Activated naive CD4-positive, alpha-beta T cell treated with anti-CD3 and anti-CD28 coated beads, Interleukin-2, amount 50 U/mL, for 24 hours (primary cell): ENCODE measurements around the gene MAGOH.
A peak's percentile ranks its signal among the peaks of the same experiment; 100 is the strongest.
"Not testable (repeated sequence)": the region's sequence is repeated elsewhere in the genome, so short reads cannot be mapped to it uniquely, and the experiment has no call there.

Source experiments
- H3K27ac Mint-ChIP-seq: one replicate; pipeline ENCODE4 v1.8.0; 2021; ENCODE audit warnings: mild to moderate bottlenecking, mixed read lengths
- H3K27me3 Mint-ChIP-seq: one replicate; pipeline ENCODE4 v1.8.0; 2021; ENCODE audit warnings: mixed read lengths
- H3K36me3 Mint-ChIP-seq: one replicate; pipeline ENCODE4 v1.8.0; 2021; ENCODE audit warnings: mixed read lengths
- H3K4me1 Mint-ChIP-seq: one replicate; pipeline ENCODE4 v1.8.0; 2021; ENCODE audit warnings: mixed read lengths
- H3K4me3 Mint-ChIP-seq: one replicate; pipeline ENCODE4 v1.8.0; 2021; ENCODE audit warnings: mild to moderate bottlenecking, mixed read lengths
- H3K9me3 Mint-ChIP-seq: one replicate; pipeline ENCODE4 v1.8.0; 2021; ENCODE audit warnings: mixed read lengths

The MAGOH gene

DNA sequence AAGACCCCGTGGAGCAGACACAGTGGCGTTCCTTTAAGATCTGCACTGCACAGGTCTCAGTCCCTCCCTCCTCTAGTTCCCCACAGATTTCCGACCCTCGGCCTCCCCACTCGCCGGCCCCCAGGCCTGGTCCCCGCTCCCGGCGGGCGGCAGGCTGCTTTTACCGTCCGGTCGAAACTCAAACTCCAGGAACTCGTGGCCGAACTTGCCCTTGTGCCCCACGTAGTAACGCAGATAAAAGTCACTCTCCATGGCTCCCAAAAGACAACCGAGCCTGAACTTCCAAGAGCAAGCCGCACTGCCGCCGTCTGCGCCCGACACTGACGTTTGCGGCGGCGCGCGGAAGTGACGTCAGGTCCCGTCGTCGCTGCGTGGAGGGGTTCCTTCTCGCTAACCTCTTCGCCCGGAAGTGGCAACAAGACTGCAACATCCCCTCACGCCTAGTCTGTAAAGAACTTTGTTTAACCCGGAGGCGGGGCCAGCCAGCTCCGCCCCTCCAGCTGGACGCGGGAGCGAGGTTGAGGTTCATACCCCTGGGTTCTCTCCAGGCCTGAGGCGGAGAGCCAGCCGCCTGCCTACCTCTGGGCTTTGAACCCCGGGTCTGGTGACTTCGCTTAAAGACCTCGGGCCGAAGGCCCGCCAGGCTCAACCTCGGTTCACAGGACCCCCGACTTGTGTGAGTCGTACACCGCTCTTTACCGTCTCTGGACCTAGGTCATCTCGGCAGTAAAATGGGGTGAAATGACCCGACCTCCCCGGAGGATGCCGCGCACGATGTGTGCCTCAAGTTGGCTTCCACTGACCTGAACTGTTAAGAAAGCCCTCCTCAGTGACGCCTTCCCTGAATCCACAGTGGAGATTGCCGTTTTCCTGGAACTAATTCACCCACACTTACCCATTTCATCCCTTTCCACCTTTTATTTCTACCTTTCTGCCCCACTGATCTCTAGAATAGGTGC is at the start of gene MAGOH:
Gene MAGOH, minus strand, starts transcription at position 322 of the 959 bp plus-strand sequence. Its CDS starts 70 bp downstream, at position 252.
- Mint-ChIP-seq H3K9me3 (no peaks in the 10 kb centered on the region), H3K36me3 (peaks cover 3% of the 10 kb centered on the region), H3K27me3 (no peaks in the 10 kb centered on the region)

GRCh38 chr1:53286955-53287354 is 48.6 kb upstream of the MAGOH start:
- H3K9me3 Mint-ChIP-seq, result no peaks in the 10 kb centered on the region
- H3K27me3 Mint-ChIP-seq, result no peaks in the 10 kb centered on the region
- H3K36me3 Mint-ChIP-seq, result no peaks in the 10 kb centered on the region
- no peak overlapping the region for H3K4me3 Mint-ChIP-seq
- no peaks in the 10 kb centered on the region for H3K4me1 Mint-ChIP-seq
- no peak overlapping the region for H3K27ac Mint-ChIP-seq

More for the DNA sequence above, at the start of gene MAGOH:
- H3K4me1 Mint-ChIP-seq, result peaks cover 32% of the 10 kb centered on the region
- peak within 1 kb of the TSS; percentile 94 for H3K27ac Mint-ChIP-seq
- H3K4me3 Mint-ChIP-seq, result peak within 1 kb of the TSS; percentile 94

DNA sequence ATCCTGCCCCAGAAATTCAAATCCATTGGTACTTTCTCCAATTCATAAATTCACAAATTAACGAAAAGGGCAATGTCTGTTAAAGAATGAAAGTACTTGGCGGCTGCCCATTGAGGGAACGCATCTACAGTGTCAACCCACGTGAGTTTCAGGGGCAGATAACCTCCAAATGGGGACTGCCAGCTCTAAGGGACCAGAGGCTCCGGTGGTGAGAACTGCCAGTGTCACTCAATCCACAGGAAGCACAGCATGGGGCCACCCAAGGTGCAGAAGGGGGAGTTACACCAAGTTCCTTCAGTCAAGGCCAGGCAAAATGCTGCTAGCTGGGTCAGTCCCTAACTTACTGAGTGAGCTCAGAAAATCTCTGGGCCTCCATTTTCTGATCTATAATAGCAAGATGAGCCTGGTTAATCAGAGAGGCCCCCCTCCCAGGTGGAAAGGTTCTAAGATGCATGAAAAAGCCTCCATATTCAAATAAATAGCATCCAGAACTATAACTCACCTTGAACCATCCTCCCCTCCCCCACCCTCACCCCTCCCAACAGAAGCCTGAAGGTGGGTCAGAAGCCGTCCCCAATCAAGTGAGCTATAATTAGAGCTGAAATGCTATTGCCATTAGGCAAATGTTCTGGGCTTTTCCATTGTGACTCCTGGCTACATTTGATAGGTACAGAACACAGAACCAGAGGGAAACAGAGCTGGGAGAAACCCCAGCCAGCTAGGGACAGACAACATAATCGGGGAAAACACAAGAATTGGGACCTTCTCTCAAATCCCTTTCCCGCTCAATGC is 47.8 kb upstream of the MAGOH start:
- Mint-ChIP-seq H3K27me3 (no peaks in the 10 kb centered on the region), H3K9me3 (no peaks in the 10 kb centered on the region), H3K27ac (no peak overlapping the region), H3K4me1 (no peaks in the 10 kb centered on the region), H3K4me3 (no peak overlapping the region), H3K36me3 (no peaks in the 10 kb centered on the region)

DNA sequence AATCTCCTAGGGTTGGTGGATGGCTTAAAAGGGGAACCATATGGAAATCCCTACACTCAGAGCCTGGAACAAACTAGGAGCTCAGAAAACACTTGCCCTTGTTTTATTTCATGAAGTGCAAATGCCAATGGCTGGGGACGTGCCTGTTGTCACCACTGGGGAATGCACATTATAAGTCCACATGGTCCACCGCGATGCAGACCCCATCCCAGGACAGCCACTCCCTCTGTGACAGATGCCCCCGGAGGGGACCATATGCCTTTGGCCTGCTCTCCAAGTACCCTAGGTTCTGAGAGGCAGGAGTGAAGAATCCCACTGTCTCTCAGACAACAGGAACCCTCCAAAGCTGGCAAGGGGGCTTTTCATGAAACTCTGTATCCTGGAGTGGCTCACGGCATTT is 47.2 kb upstream of the MAGOH start:
- Mint-ChIP-seq H3K9me3 (no peaks in the 10 kb centered on the region), H3K27ac (no peak overlapping the region), H3K27me3 (no peaks in the 10 kb centered on the region), H3K4me1 (no peaks in the 10 kb centered on the region), H3K36me3 (no peaks in the 10 kb centered on the region), H3K4me3 (no peak overlapping the region)

DNA sequence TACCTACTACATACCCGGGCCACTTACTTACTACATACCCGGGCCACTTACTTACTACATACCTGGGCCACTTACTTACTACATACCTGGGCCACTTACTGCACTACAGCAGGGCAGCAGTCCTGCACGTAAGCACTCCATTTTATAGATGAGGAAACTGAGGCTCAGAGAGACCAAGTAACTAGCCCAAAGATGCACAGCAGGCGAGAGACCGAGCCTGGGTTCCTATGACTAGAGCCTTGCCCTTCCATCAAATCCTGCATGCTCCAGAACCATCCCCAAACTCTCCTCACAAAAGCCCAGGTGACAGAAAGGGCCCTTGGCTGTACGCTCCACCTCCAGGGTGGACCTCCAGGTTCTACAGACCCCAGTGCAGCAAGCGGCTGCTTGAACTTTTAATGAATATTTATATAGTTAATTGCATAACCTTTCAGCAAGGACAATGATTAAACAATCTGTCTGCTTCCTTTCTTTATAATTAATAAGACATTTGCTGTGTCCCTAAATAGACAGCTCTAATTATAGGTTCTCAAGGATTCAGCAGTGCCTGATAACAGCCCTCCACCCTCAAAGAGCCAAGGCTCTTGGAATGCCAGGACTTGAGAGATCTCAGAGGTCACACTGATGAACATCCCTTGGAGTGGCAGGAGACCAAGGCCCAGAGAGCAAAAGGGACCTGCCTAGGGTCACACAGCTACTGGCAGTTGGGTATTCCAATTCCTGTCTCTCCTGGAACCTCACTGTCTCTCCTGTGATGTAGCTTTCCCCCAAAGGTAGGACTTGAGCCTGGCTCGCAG is 46.1 kb upstream of the MAGOH start:
- Mint-ChIP-seq H3K27me3 (no peaks in the 10 kb centered on the region), H3K9me3 (no peaks in the 10 kb centered on the region), H3K4me1 (no peaks in the 10 kb centered on the region), H3K27ac (no peak overlapping the region), H3K36me3 (no peaks in the 10 kb centered on the region), H3K4me3 (no peak overlapping the region)

DNA sequence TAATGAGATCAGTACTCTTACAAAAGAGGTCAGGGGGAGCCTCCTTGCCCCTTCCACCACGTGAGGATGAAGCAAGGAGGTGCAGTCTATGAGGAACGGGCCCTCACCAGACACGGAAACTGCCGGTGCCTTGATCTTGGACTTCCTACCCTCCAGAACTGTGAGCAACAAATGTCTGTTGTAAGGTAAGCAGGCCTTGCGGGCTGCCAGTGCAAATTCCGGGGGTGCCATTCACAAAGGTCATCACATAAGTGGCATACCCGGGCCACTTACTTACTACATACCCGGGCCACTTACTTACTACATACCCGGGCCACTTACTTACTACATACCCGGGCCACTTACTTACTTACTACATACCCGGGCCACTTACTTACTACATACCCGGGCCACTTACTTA is 44.8 kb upstream of the MAGOH start:
- not testable (repeated sequence) for H3K36me3 Mint-ChIP-seq, H3K4me1 Mint-ChIP-seq, H3K4me3 Mint-ChIP-seq, H3K27ac Mint-ChIP-seq, H3K27me3 Mint-ChIP-seq, H3K9me3 Mint-ChIP-seq

DNA sequence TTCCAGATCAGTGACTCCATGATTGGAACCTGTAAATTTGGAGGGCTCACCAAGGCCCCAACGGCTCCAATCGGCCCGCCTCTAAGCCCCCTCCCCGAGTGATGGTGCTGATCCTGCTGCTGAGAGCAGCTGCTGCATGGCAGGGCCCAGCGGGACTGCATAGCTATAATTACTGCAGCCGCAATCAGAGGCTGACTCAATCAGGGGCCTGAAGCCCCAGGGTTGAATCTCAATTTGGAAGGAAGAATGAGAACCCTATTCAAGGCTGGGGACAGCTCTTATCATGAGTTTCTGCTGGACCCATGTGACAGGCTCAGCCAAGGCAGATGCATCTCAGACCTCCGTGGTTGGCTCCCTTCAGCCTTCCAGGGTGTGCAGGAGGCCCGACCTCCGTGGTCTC is 42.8 kb upstream of the MAGOH start:
- Mint-ChIP-seq H3K36me3 (peaks cover 4% of the 10 kb centered on the region), H3K27me3 (no peaks in the 10 kb centered on the region), H3K4me1 (peaks cover 5% of the 10 kb centered on the region), H3K27ac (no peak overlapping the region), H3K4me3 (no peak overlapping the region), H3K9me3 (no peaks in the 10 kb centered on the region)

GRCh38 chr1:53280496-53280895 is 42.2 kb upstream of the MAGOH start:
- Mint-ChIP-seq H3K27me3 (no peaks in the 10 kb centered on the region), H3K4me1 (peaks cover 5% of the 10 kb centered on the region), H3K36me3 (peaks cover 4% of the 10 kb centered on the region), H3K9me3 (no peaks in the 10 kb centered on the region), H3K27ac (no peak overlapping the region), H3K4me3 (no peak overlapping the region)

DNA sequence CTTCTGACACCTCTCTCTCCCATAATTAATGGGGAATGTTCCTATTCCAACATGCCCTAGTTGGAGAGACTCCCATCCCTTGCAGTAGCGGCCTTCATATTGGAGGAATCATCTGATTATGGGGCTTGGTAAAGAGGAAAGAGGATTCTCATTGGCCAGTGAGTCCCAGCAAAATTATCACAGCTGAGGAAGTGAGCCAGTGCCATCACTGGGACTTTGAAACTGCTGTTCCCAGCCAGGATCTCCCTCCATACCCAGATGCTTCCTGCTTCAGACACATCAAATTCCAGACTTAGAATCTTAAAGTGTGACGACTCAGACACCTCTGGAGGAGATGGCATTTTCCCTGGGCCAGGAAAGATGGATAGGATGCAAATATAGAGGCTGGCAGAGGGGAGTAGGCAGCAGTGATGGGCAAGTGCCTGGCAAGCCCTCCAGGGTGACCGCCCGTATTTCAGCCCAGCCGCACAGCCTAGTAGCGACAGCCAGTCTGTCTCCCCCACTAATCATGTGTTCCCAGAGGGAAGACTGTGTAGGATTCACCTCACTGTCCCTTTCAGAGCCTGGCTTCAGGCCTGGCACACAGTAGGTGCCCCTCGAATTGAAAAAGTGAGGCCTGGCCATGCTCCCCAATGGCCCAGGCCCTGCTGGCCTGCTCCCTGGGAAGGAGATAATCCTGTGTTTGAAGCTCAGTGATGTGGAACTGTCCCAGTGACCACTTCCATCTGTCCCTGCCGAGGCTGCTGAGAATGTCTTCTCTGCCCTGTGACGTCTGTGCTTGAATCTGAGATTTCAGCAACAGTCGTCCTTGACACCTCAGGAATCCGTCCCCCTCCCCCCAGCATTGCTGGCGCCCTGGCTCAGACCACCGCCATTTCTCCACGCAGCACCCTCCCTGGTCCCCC is 41.2 kb upstream of the MAGOH start:
- Mint-ChIP-seq H3K9me3 (no peaks in the 10 kb centered on the region), H3K4me1 (peaks cover 5% of the 10 kb centered on the region), H3K27me3 (no peaks in the 10 kb centered on the region), H3K36me3 (peaks cover 4% of the 10 kb centered on the region), H3K4me3 (no peak overlapping the region), H3K27ac (no peak overlapping the region)

DNA sequence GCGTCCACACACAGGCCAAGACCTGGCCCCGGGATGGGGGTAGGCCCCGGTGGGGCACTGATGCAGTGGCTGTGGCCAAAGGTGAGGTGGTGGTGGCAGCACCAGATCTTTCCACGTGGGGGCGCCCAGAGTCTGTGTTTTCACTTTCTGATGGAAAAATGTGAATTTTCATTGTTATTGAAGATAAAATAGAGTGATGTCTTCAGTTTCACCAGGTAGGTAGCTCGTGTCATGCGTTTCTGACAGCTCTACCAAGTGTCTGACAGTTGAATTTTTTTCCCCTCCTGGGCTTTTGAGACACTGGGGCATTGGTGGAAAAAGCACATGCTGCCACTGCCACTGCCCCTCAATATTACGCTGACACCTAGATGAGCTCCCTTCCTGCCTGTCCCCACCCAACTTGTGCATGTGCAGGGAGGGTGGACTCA is 40.0 kb upstream of the MAGOH start:
- Mint-ChIP-seq H3K4me3 (no peak overlapping the region), H3K36me3 (peaks cover 4% of the 10 kb centered on the region), H3K27me3 (no peaks in the 10 kb centered on the region), H3K9me3 (no peaks in the 10 kb centered on the region), H3K4me1 (peaks cover 5% of the 10 kb centered on the region), H3K27ac (peak overlapping the region; percentile 84)

DNA sequence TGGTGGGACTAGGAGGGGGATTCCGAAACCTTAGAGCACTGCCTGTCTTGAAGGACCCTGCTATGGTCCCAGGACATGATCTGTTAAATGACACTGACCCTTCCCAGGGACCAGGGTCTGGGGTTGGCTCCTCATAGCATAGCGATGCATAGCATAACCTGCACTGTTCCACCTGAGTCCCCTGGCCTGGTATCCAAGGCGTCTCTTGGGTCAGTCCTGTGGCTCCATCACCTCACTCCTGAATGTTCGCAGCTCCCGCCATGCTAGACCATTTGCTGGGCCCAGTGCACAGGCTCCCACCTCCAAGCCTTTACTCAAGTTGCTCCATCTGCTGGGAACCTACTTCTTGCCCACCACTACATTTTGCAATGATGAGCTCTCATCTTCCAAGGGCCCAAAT is 39.0 kb upstream of the MAGOH start:
- Mint-ChIP-seq H3K9me3 (no peaks in the 10 kb centered on the region), H3K27ac (no peak overlapping the region), H3K4me3 (no peak overlapping the region), H3K4me1 (peaks cover 5% of the 10 kb centered on the region), H3K27me3 (no peaks in the 10 kb centered on the region), H3K36me3 (peaks cover 4% of the 10 kb centered on the region)

DNA sequence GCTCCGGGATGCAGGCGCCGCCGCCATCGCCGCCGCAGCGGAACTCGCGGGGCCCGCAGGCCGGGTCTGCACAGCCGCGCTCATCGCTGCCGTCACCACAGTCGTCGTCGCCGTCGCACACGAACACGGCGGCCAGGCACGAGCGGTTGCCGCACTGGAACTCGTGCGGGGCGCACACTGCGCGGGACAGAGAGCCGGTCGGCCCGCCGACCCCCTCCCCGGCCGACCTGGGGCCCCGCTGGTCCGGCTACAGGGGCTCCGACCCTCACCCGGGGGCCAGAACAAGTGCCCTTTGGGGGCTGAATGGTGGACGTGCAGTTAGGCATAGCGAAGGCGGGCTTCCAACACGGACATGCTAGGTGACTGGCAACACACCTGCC is 38.6 kb upstream of the MAGOH start:
- Mint-ChIP-seq H3K27me3 (no peaks in the 10 kb centered on the region), H3K36me3 (peaks cover 4% of the 10 kb centered on the region), H3K27ac (no peak overlapping the region), H3K4me1 (peaks cover 5% of the 10 kb centered on the region), H3K4me3 (no peak overlapping the region), H3K9me3 (no peaks in the 10 kb centered on the region)

- Mint-ChIP-seq H3K4me1 (peaks cover 5% of the 10 kb centered on the region), H3K9me3 (no peaks in the 10 kb centered on the region), H3K27ac (no peak overlapping the region), H3K4me3 (no peak overlapping the region), H3K27me3 (no peaks in the 10 kb centered on the region), H3K36me3 (peaks cover 4% of the 10 kb centered on the region)
Measured at GRCh38 chr1:53276153-53276901, 38.0 kb upstream of the MAGOH start.

DNA sequence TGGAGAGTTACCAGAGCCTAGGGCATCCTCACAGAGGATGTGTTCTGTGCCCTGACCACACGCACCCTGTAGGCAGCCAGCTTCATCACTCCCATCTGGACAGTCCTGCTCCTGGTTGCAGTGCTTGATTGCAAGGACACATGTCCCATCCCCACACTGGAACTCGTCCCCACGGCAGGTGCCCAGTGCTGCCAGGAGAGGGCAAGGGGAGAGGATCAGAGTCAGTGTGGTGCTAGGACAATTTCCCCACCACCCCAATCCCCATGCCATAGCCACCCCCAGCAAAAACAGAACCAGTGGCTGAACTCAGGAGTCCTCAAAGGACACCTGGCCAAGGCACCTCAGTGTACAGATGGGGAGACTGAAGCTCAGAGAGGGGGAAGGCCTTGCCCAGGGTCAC is 37.2 kb upstream of the MAGOH start:
- peaks cover 5% of the 10 kb centered on the region for H3K4me1 Mint-ChIP-seq
- H3K36me3 Mint-ChIP-seq, result peaks cover 4% of the 10 kb centered on the region
- no peaks in the 10 kb centered on the region for H3K27me3 Mint-ChIP-seq
- no peaks in the 10 kb centered on the region for H3K9me3 Mint-ChIP-seq
- no peak overlapping the region for H3K4me3 Mint-ChIP-seq
- H3K27ac Mint-ChIP-seq, result no peak overlapping the region
